ENCODE results near the gene SRR. TPM values are rescaled to one million over a fixed set of nuclear protein-coding genes. Genes with fewer than 3 reads are reported as not detected.

The SRR gene
- total RNA-seq, 3 donors from 2014 or later: 9.7 to 13.3 (median 10.2) TPM

GRCh38 chr17:2372681-2373080 is 68.9 kb downstream of the SRR start:
- Histone ChIP-seq H3K27ac (peak overlapping the region; percentile 25 to 84), H3K4me1 (peaks cover 0 to 7% of the 10 kb centered on the region in 2 donors), H3K36me3 (no peaks in the 10 kb centered on the region), H3K4me3 (no peak overlapping the region), H3K27me3 (no peaks in the 10 kb centered on the region), H3K9me3 (no peaks in the 10 kb centered on the region)
- DNase-seq (ENCODE audit: low spot score in 2 of 2): no peak
- no peak for TF ChIP-seq POLR2AphosphoS5 (IDR thresholded peaks at IDR 0.05)
- TF ChIP-seq CTCF (IDR thresholded peaks at IDR 0.05): no peak
- TF ChIP-seq POLR2A (IDR thresholded peaks at IDR 0.05): no peak
- intact Hi-C loops (cut with DNase I; ENCODE audit: low total_unique reads): no loop called here

GRCh38 chr17:2373179-2373578 is 69.4 kb downstream of the SRR start:
- H3K4me3 ChIP-seq: no peak overlapping the region
- peak overlapping the region; percentile 84 to 88 for H3K27ac ChIP-seq
- TF ChIP-seq CTCF (IDR thresholded peaks at IDR 0.05) (no peak), POLR2AphosphoS5 (IDR thresholded peaks at IDR 0.05) (no peak), POLR2A (IDR thresholded peaks at IDR 0.05) (no peak)
- no peaks in the 10 kb centered on the region for H3K27me3 ChIP-seq
- no peaks in the 10 kb centered on the region for H3K36me3 ChIP-seq
- intact Hi-C loops (cut with DNase I; ENCODE audit: low total_unique reads): no loop called here
- no peak for DNase-seq (ENCODE audit: low spot score in 2 of 2)
- H3K4me1 ChIP-seq: peaks cover 0 to 7% of the 10 kb centered on the region in 2 donors
- no peaks in the 10 kb centered on the region for H3K9me3 ChIP-seq

Other genes starting within 250 kb of the SRR start
- gene HIC1, start 248.8 kb upstream of the SRR start, total RNA-seq: 10 to 100 TPM; 12.6 to 16.4 (median 12.7) TPM
- gene SMG6, start 165 bp upstream of the SRR start, total RNA-seq: 10 to 100 TPM; 24.9 to 29.3 (median 29.0) TPM
- 10 to 100 TPM; 28.8 to 43.6 (median 43.0) TPM for gene TSR1, start 32.5 kb downstream of the SRR start, total RNA-seq
- 100 to 1,000 TPM in 1 of 3 donors, 10 to 100 TPM in 2; 27.8 to 125 (median 85.5) TPM for gene SGSM2, start 33.6 kb downstream of the SRR start, total RNA-seq
- 10 to 100 TPM in 1 of 3 donors, 1 to 10 TPM in 2; 7.7 to 10.2 (median 8.8) TPM for gene MNT, start 97.1 kb downstream of the SRR start, total RNA-seq
- gene METTL16, start 207.9 kb downstream of the SRR start, total RNA-seq: 10 to 100 TPM; 25.6 to 46.4 (median 26.9) TPM

Measured in breast epithelium (tissue), 4 donors.